Mammary epithelial cell (primary cell): ENCODE data around the gene DNAJB6.

Experiments used
- CTCF ChIP-seq, 2 donors: IDR thresholded peaks in 1 of 2; conservative IDR thresholded peaks in 1 of 2; 2 replicates each; pipeline ENCODE4 v1.5.1; 2011 to 2012; ENCODE audit warnings: inconsistent platforms in 2 of 2, low read length in 2 of 2, mild to moderate bottlenecking in 2 of 2, control low read depth in 1 of 2, low read depth in 1 of 2; ENCODE audit not compliant: insufficient read depth in 1 of 2; ENCODE audit errors: extremely low read depth in 1 of 2
- EZH2 ChIP-seq: IDR thresholded peaks from 2 replicates; pipeline ENCODE4 v1.6.1; 2012; ENCODE audit warnings: low read length, inconsistent platforms, borderline replicate concordance

- no peak for TF ChIP-seq CTCF (conservative IDR thresholded peaks at IDR 0.05 in 1 of 2, IDR thresholded peaks at IDR 0.05 in 1 of 2; ENCODE audit: extremely low read depth in 1 of 2, insufficient read depth in 1 of 2, low read depth in 1 of 2, low read length in 2 of 2)
- TF ChIP-seq EZH2: no peak
These were observed 23.2 kb upstream of the DNAJB6 start for GRCh38 chr7:157313645-157314044.
